ENCODE data around the gene RBM4. TPM values are rescaled to one million over a fixed set of nuclear protein-coding genes. Genes with fewer than 3 reads are reported as not detected.
A peak's percentile ranks its signal among the peaks of the same experiment; 100 is the strongest.

Gene RBM4
- total and polyA plus RNA-seq, 2 of the 13 experiments (the other 11 are each of a cell fraction or from before 2014, with no cell fraction given): 126 to 136 TPM

DNA sequence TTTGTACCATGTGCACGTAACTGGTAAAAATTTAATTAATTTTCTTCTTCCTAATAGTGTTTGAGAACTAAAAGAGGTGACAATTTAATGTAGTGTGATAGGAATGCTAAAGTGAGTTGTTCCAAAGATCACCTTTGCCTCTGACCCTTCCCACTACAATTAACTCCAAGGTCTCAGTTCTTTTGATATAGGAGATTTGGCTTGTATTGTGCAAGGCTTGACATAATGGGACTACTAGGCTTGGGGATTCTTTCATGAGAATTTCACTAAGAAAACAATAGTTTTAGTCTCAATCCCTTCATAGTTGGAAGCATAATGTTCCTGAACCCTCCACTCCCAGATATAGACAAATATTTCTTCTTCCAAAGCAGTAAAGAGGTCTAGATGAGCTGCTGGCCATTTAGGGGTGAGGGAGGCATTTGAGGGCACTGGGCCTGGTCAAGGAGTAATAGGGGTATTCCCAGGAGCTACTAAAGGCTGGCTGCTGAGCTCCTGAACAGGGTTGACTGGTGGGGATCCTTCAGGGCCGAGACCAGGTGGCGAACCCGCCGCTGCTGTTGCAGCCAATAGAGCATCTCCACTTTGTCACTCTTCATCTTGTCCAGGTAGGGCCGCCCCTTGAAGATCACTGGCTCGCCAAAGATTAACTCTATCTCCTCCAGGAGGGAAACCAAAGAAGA is 48.4 kb upstream of the RBM4 start (continued):
- TF ChIP-seq, protein P1, sequence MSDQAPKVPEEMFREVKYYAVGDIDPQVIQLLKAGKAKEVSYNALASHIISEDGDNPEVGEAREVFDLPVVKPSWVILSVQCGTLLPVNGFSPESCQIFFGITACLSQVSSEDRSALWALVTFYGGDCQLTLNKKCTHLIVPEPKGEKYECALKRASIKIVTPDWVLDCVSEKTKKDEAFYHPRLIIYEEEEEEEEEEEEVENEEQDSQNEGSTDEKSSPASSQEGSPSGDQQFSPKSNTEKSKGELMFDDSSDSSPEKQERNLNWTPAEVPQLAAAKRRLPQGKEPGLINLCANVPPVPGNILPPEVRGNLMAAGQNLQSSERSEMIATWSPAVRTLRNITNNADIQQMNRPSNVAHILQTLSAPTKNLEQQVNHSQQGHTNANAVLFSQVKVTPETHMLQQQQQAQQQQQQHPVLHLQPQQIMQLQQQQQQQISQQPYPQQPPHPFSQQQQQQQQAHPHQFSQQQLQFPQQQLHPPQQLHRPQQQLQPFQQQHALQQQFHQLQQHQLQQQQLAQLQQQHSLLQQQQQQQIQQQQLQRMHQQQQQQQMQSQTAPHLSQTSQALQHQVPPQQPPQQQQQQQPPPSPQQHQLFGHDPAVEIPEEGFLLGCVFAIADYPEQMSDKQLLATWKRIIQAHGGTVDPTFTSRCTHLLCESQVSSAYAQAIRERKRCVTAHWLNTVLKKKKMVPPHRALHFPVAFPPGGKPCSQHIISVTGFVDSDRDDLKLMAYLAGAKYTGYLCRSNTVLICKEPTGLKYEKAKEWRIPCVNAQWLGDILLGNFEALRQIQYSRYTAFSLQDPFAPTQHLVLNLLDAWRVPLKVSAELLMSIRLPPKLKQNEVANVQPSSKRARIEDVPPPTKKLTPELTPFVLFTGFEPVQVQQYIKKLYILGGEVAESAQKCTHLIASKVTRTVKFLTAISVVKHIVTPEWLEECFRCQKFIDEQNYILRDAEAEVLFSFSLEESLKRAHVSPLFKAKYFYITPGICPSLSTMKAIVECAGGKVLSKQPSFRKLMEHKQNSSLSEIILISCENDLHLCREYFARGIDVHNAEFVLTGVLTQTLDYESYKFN (CRISPR knock-in tag; conservative IDR thresholded peaks at IDR 0.05): peak; percentile 36; the same call in 1 of the 2 replicates
- no peak for TF ChIP-seq ZNF839 (CRISPR knock-in tag; IDR thresholded peaks at IDR 0.05; ENCODE audit: borderline replicate concordance)
- 0 out of 2 replicates have a peak, but pooled peaks have one; percentile 32 for TF ChIP-seq PPARG (CRISPR knock-in tag; conservative IDR thresholded peaks at IDR 0.05)
- TF ChIP-seq NR2F6 (IDR thresholded peaks at IDR 0.05): peak; percentile 62
- TF ChIP-seq NR2F6 (CRISPR knock-in tag; IDR thresholded peaks at IDR 0.05): peak; percentile 62
- TF ChIP-seq NCOR1 (IDR thresholded peaks at IDR 0.05; ENCODE audit: borderline replicate concordance, low read length): peak; percentile 75; the same call in 1 of the 2 replicates
- no peak for TF ChIP-seq ADNP (CRISPR knock-in tag; IDR thresholded peaks at IDR 0.05)
- TF ChIP-seq ZBTB38 (CRISPR knock-in tag; IDR thresholded peaks at IDR 0.05): 0 out of 2 replicates have a peak, but pooled peaks have one; percentile 20
- TF ChIP-seq CEBPG (CRISPR knock-in tag; IDR thresholded peaks at IDR 0.05): peak; percentile 79
- TF ChIP-seq ZNF614 (CRISPR knock-in tag; IDR thresholded peaks at IDR 0.05; ENCODE audit: borderline replicate concordance): 0 out of 2 replicates have a peak, but pooled peaks have one; percentile 17
- TF ChIP-seq EP300 (IDR thresholded peaks at IDR 0.05; ENCODE audit: low read depth in 2 of 2, low read length in 2 of 2): peak in 1 of 2 experiments; percentile 65; a peak in 2 of 4 replicates
- TF ChIP-seq EP300 (CRISPR knock-in tag; IDR thresholded peaks at IDR 0.05; ENCODE audit: borderline replicate concordance): no peak
- TF ChIP-seq SOX5 (CRISPR knock-in tag; IDR thresholded peaks at IDR 0.05; ENCODE audit: borderline replicate concordance): peak; percentile 76; the same call in 1 of the 2 replicates

All from HepG2 (cell line).